ENCODE data around the gene PLEKHA7. TPM values are rescaled to one million over a fixed set of nuclear protein-coding genes. Genes with fewer than 3 reads are reported as not detected.

The PLEKHA7 gene
- total RNA-seq, 1 experiment from 2014 or later = 57.5 TPM

DNA sequence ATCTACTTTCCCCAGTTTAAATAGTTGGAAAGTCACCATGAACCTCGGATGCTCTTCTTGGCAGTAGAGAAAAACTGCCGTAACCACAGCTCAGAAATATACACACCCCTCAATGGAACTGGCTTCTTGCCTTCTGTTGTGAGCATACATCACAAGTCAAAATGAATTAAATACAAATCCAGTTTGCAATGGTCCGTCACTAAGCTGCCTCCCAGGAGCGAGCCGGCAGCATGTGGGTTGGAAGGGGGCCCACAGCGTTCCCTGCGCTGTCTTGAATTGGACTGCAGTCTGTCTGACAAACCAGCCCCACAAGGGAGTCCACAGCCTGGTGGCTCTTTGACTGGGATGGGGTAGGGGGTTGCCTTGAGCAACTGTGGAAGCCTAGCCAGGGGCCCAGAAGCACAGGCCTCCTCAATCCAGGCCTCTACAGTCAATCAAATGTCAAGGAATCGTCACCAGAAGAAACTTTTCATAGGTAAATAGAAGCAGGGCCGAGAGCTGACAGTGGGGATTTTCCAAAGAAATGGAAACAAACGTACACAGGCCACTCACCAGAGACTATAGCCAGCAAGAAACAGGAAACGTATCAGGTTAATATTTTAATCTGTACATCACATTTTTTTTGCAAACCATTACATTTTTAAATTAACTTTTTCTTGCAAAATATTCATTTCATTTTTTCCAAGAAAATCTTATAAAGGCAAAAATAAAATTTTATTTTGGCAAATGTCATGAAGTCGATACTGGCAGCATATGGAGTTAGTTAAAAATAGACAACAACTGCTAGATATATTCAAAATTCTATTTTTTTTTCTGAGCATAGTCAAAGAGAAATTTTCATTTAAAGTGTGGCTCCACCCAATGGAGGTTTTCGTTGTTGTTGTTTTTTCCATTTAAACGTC lies 237.3 kb downstream of the PLEKHA7 start:
- no peak for DNase-seq (ENCODE audit: low spot score)

DNA sequence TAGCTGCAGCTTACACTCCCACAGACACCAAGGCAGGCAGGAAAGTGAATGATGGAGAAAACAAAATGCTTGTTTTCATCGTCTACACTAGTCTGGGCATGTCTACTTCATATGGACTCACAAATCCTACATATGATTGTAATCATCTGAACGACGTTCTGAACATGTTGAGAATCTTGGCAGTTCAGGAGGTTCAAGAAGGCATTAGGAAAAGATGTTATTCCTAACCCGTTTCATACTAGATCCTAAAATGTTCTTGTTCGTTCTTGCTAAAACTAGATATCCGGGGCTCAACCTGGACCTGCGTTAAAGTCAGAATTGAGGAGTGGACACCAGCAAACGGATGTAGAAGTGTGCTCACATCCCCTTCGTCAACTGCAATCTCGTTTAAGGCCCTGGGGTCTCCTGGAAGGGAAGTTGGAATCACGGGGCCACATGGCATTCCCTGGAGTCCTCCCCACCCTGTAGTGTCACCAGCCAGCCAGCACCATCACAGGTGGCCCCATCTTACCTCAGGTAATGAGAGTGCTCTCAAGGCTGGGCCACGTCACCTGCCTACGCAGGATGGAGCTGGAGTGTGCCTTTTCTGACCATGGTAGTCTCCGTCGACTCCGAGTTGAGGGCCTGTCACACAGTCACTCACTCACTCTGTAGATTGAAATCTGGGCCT lies 238.5 kb downstream of the PLEKHA7 start:
- DNase-seq (ENCODE audit: low spot score) = no peak

DNA sequence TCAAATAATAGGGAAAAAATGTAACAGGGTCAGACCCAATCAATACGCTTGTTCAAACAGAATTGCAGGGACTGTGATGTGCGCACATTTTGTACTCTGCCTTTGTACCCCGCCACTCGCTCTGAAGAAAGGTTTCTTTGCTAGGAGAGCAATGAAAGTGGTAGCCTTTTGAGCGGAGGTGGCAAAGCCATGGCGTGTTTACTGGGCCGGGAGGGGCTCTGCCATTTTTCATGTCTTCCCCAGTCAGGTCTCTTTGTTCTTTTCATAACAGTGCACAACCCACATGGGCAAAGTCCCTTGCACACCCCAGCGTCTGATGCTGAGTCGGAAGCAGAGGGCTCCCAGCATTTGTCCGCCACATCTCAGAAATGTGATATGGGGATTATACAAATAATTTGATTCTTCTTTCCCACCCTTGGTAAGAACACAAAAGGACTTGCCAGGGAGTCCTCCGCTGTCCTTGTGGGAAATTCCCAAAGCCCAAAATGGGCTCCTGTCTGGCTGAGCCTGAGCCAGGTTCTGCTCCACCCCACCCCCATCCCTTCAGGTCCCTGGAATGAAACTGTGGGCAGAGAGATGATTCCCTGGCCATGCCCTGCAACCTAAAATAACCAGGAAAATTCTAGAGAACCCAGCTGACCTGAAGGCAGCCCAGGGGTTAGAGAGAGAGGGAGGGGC lies 239.1 kb downstream of the PLEKHA7 start:
- DNase-seq (ENCODE audit: low spot score) = no peak

DNA sequence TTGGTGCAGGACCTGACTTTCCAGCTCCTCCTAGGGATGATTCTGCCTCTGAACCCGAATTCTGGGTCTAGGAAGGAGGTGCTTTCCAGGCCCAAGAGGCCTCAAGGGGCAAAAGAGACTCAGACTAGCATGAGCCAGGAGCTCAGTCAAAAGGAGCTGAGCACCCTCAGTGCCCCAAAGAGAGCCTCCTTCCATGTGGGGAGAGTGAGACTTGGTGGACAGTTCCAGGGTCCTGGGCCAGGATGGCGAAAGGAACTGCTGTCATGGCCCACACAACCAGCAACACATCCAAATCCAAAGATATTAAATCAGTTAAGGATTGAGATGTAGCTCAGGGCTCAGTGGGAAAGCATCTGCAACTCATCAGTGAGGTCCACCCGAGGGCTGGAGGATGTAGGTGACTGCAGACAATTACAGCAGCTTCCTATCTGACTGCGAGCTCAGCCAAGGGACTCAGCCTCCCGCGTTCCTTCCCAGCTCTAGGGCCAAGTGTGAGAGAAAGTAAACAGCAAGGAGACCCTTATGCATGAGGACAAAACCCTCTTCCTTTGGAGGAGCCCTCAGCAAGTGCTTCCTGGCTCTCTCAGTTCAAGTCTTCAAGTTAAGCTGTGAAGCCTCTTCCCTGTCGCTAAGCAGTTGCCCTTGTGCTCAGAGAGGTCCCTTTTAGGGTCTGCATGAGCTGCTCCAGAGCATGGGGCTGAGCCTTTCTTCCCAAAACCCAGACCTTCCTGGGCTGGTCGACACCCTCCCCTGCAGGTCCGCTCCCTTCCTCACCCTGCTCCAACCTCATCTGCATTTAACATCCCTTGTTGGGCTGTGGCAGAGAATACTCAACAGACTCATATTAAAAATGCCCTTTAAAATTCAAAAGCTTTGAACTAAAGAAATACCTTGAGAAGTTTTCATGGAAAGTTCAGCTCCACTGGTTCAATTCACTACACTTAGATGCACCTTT lies 240.0 kb downstream of the PLEKHA7 start:
- DNase-seq (ENCODE audit: low spot score) = no peak

DNA sequence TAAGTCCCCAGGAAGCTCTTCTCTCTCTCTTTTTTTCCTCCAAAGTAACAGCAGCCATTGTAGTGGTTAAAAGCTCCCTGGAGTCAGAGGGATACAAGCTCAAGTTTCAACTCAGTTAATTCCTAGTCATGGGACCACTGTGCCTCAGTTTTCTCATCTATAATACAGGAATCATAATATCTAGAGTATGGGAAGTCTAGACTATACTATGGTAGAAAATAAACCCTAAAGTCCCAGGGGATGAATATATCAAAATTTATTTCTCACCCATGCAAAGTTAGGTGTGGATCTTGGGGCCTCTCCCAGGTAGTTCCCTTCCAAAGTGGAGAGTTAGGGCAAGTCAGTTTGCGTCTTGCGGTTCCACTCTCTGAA lies 242.1 kb downstream of the PLEKHA7 start:
- DNase-seq (ENCODE audit: low spot score) = no peak

DNA sequence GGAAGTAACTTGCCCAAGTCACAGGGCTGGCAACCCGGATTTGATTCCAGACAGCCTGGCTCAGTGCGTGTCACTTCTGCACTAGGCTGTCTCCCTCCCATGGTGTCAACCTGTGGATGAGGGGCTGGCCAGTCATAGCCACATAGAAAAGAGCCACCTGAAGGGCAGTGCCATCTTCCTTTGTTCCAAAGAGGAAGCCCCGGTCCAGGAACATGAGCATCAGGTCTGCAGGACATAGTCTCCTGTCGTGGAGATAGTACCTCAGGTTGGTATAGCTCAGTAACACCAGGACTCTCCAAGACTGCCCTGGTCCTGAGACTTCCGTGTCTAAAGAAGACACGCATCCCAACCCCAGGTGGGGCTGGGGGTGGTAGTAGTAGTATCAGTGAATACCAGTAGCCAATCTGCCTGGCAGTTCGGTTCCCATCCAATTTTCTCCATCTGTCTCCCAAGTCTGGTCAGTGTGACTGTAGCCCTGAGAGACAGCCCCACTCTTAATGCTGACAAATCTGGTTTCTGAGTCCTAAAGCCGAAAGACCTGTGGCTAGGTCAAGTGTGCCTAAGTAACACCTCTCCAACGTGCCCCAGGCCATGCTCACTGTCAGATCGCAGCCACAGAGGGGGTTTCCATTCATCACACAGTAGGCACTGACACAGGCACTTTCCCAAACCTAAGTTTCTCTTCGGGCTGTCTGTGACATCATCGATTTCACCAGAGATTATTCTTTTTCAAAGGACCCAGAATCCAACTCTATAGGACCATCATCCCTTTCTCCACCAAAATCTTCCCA lies 242.7 kb downstream of the PLEKHA7 start:
- DNase-seq (ENCODE audit: low spot score) = no peak

DNA sequence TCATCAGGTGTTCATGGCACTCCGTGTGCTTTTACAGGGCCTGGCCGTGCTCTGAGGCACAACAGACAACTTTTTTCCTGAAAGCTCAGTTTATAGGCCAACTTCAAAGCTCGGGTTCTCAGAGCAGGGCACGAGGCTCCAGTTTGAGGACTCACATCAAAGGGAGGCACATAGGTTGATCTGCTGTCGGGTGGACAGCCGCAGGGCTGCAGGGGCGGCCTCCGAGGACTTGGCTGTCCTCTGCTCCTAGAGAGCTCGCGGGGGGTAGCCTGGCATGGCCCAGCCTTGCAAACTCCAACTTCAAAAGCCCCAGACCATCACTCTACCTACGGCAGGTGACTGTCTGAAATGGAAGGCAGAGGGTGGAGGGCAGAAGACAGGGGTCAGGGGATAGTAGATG lies 244.2 kb downstream of the PLEKHA7 start:
- no peak for DNase-seq (ENCODE audit: low spot score)

DNA sequence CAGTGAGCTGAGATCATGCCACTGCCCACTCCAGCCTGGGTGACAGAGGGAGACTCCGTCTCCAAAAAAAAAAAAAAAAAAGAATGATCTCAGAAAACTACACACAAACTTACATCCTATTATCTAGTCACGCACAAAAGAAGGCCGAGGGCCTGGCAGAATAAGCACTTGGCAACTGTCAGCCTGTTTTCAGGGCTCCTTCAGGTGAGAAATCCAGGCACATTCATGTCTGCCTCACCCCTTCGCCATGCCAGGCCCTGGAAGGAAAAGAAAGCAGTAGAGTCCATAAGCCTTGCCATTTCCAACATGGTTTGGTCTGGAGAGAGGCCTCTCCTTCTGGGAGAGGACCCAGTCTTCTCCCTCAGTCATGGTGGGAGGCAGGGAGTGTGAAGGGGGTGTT lies 244.8 kb downstream of the PLEKHA7 start:
- no peak for DNase-seq (ENCODE audit: low spot score)

DNA sequence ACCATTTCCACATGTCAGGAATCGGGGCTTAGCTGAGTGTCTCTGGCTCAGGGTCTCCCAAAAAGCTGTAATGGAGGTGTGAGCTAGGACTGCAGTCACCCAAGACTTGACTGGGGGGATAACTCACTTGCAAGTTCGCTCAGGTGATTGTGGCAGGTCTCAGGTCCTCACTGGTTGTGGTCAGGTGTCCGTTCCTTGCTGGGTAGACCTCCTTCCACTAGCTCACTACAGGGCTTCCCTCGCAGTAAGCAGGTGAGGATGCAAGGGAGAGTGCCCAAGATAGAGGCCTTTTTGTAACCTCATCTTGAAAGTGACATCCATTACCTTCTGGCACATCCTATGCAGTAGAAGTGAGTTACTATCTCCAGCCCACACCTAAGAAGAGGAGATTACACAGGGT lies 246.3 kb downstream of the PLEKHA7 start:
- DNase-seq (ENCODE audit: low spot score) = no peak

DNA sequence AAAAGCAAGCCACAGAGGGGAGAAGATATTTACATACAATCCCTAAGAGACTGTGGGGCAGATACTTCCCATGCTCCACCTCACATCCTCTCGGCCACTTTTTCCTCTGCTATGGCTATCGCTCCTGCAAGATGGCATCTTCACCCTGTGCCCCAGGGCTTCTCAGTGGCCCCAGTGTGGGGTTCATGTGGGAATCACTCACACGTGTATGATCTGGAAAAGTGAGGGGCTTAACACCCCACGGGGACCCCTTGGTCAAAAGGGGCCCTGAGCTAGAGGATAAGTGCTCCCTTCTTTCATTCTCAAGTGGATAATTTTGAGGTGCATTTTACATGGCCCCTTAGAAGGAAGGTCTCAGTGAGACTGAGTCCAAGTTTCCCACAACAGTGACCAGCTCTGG lies 247.1 kb downstream of the PLEKHA7 start:
- DNase-seq (ENCODE audit: low spot score) = no peak

DNA sequence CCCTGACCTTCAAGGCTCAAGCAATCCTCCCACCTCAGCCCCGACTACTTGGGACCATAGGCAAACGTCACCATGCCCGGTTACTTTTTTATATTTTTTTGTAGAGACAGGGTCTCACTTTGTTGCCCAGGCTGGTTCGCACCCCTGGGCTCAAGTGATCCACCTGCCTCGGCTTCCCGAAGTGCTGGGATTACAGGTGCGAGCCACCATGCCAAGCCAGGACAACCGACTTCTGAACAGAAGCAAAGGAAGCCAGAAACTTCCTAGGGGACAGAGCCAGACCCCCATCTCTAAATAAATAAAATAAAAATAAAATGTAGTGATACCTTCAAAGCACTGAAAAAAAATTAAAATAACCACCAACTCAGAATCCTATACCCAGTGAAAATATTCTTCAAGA lies 249.3 kb downstream of the PLEKHA7 start:
- DNase-seq (ENCODE audit: low spot score) = no peak

DNA sequence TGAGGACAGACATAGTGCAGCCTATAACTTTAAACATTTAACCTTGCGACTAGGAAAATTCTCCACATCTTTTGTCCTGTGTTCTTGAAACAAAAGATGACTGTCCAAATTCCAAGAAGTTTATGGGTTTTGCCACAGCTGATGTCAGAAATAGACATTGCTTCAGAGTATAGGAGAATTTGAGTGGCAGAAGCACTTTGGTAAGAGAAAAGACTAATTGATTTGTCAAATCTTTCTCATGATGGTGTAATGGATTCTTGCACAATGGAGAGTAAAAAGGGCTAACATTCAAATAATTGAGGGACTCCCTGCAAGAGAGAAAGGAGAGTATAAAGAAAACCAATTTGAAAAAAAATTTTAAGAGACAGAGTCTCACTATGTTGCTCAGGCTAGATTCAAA lies 250.5 kb downstream of the PLEKHA7 start:
- no peak for DNase-seq (ENCODE audit: low spot score)

DNA sequence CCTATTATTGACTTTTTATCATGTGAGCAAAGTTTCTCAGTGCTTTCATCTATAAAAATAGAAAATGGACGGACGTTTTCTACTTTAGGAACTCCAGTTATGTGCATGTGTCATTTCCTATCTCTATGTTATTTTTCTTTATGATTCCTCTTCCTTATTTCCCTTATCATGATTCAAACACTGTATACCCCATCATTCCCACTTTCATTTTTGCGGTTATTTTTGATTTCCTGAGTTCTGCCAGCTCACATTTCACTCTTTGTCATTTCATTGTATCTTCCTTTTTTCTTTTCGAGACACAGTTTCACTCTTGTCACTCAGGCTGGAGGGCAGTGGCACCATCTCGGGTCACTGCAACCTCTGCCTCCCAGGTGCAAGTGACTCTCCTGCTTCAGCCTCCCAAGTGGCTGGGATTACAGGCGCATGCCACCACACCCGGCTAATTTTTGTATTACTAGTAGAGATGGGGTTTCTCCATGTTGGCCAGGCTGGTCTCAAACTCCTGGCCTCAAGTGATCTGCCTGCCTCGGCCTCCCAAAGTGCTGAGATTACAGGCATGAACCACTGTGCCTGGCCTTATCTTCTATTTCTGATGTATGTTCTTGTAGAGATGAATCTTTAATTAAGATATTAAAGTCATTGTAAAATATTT lies 254.2 kb downstream of the PLEKHA7 start:
- DNase-seq (ENCODE audit: low spot score) = no peak

DNA sequence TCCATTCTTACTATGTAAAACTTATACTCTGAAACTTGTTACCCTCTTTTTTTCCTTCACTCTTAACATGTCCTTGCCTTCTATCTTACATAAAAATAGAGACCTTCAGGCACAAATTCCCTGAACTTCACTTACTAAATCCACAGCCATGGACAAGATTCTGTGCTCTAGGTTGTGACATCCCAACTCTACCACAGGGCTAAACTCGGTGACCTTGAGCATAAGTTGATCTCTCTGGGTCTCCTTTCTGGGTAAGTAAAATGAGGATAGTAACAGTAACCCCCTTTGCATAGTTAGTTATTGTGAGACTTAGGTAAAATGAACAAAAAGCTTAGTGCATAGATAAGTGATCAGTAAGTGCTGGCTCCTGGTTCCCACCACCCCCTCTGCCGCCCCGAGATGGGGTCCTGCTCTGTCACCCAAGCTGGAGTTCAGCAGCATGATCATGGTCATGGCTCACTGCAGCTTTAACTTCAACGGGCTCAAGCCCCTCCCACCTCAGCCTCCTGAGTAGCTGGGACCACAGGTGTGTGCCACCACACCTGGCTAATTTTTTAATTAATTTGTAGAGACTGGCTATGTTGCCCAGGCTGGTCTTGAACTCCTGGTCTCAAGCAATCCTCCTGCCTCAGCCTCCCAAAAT lies 255.7 kb downstream of the PLEKHA7 start:
- DNase-seq (ENCODE audit: low spot score) = no peak

DNA sequence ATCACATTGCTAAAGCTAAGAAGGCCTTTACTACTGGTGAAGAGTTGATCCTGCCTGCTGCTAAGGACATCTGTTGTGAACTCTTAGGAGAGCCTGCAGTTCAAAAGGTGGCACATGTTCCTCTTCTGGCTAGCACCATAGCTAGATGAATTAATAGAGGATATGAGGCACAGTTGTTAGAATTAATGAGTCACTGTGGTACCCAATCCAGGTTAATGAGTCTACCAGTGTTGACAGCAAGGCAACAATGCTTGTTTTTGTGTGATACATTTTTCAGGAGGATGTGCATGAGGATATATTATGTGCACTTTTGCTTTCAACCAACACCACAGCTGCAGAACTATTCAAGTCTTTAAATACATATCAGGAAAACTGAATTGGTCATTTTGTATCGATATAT lies 263.8 kb downstream of the PLEKHA7 start:
- DNase-seq (ENCODE audit: low spot score) = no peak

DNA sequence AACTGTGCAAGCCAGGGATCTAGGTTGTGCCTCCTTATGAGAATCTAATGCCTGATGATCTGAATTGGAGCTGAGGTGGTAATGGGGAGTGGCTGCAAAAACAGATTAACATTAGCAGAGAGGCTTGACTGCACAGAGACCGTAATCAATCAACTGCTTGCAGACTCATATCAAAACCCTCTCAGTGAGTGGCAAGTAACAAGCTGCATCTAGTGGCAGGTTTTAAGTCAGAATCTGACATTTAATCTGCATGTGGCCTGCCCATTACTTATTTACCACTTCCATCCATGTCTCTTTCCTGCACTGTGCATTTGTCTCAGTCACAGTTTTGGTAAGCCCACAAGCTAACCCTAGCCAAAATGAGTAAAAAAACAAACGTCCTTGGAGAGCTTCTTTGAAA lies 264.5 kb downstream of the PLEKHA7 start:
- DNase-seq (ENCODE audit: low spot score) = no peak

DNA sequence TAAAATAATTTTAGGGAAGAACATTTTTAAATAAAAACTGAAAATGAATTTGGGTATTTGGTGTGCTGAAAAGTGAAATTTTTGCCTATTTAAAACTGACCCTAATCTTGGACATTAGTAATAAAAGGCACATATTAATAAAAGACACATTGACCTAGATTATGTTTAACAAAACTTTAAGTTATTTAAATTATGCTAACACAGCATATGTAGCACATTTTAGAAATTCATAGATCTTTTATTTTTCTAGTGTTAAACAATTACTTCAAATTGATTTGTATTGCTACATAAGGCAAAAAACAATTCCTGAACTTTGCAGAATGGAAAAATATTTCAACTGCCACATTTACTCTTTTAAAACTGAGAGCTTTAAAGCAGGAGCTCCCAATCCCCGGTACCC lies 265.1 kb downstream of the PLEKHA7 start:
- DNase-seq (ENCODE audit: low spot score) = no peak

DNA sequence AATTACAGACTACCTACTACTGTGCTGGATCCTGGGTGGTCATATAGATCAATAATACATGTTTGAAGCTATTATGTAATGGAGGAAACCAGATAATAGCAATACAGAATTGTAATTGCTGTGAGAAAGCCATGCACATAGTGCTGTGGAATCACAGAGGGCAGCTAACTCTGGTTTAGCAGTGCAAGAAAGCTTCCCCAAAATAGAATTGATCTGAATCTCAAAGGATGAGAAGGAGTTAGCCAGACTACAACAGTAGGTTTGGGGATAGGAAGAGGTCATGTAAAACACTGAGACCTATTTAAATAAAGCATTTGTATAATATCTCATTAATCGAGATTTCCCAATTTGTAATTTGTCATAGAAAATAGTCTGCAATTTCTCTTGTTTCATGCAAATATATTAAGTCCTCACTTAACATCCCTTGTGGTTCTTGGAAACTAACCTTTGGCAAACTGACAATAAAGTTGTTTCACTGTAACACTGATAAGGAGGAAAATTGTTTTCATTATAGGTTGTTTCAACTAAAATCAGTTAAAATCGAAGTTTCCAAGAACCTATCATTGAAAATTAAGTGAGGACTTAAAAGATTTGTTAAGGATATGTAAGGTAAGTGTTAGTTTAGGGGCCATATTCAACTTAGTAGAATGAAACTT lies 268.1 kb downstream of the PLEKHA7 start:
- no peak for DNase-seq (ENCODE audit: low spot score)

DNA sequence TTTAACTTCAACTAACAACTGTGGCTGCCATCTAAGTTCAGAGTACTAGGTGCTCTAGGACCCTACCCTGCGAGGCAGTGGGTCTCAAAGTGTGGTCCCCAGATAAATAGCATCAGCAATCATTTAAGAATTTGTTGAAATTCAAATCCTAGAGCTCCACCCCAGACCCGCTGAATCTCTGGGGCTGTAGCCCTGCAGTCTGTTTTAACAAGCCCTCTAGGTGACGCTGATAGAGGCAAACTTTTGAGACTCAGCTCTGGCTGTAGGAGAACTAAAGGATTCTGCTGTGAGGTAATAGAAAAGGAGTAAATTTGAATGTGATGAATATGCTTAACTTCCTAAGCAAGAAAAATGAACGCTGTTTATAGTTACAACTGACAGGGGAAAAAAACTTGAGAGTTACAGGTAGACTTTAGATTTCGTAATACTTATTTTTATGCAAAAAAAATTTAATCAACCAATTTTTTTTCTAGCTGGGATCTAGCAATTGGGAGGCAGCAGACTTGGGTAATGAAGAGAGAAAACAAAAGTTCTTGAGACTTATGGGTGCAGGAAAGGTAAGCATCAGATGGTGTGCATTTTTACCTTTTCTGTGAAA lies 270.0 kb downstream of the PLEKHA7 start:
- no peak for DNase-seq (ENCODE audit: low spot score)
